Heart left ventricle (tissue), 16 donors: ENCODE data around the gene XDH. TPM values are rescaled to one million over a fixed set of nuclear protein-coding genes. Genes with fewer than 3 reads are reported as not detected.

Experiments
- ATAC-seq, 4 donors: fragments of 200-7000 bp; cut with Tn5 transposase; one replicate each; pipeline ENCODE4 v1.9.1; 2020 to 2022; ENCODE audit warnings: moderate library complexity in 4 of 4, mild to moderate bottlenecking in 3 of 4, moderate number of reproducible peaks in 1 of 4
- DNase-seq, 5 donors: peaks; one replicate each; pipeline ENCODE4 v3.0.0-alpha.2; 2020
- H3K27ac ChIP-seq, 12 donors: fragments of 200-600 bp; sonication (generic) in 4 of 12; one replicate each; pipeline versions ENCODE4 v1.5.0 to v1.8.0; 2016 to 2022; ENCODE audit warnings: mild to moderate bottlenecking in 2 of 12
- H3K27me3 ChIP-seq, 9 donors: fragments of 200-600 bp; sonication (generic) in 2 of 9; one replicate each; pipeline versions ENCODE4 v1.5.1 to v1.8.0; 2016 to 2022; ENCODE audit warnings: mild to moderate bottlenecking in 3 of 9
- H3K36me3 ChIP-seq, 9 donors: fragments of 200-600 bp; sonication (generic) in 2 of 9; one replicate each; pipeline versions ENCODE4 v1.5.0 to v1.8.0; 2018 to 2022; ENCODE audit warnings: mild to moderate bottlenecking in 2 of 9
- H3K4me1 ChIP-seq, 12 donors: fragments of 200-600 bp; sonication (generic) in 4 of 12; one replicate each; pipeline versions ENCODE4 v1.5.0 to v1.8.0; 2016 to 2022; ENCODE audit warnings: mild to moderate bottlenecking in 3 of 12
- H3K4me3 ChIP-seq, 12 donors: fragments of 200-600 bp; sonication (generic) in 4 of 12; one replicate each; pipeline versions ENCODE4 v1.5.0 to v1.8.0; 2017 to 2022; ENCODE audit warnings: mild to moderate bottlenecking in 9 of 12, moderate library complexity in 4 of 12
- H3K9me3 ChIP-seq, 12 donors: fragments of 200-600 bp; sonication (generic) in 4 of 12; one replicate each; pipeline versions ENCODE4 v1.5.0 to v1.8.0; 2016 to 2022; ENCODE audit warnings: mild to moderate bottlenecking in 1 of 12
- CTCF ChIP-seq, 12 donors: fragments of 200-600 bp; sonication (generic) in 4 of 12; IDR thresholded peaks; one replicate each; pipeline versions ENCODE4 v1.5.0 to v1.8.0; 2018 to 2022; ENCODE audit warnings: antibody characterized with exemption in 12 of 12, mild to moderate bottlenecking in 5 of 12
- POLR2A ChIP-seq, 2 donors: fragments of 450-650 bp; IDR thresholded peaks; one replicate each; pipeline ENCODE4 v1.6.1; 2017; ENCODE audit warnings: antibody characterized with exemption in 2 of 2, mild to moderate bottlenecking in 2 of 2, moderate library complexity in 2 of 2
- WGBS, 4 donors: extraction: QIAGEN DNeasy Blood & Tissue Kit in 2 of 4; methylation state at CpG; one replicate each; pipeline versions ENCODE4 v1.1.5 to v1.1.7; 2013 to 2018; 5-methylcytosine and 5-hydroxymethylcytosine counted together
- intact Hi-C, 10 donors: fragments of 100-400 bp; cut with DNase I; formaldehyde crosslinking; loops; one replicate each; pipeline versions ENCODE4 v1.11.1 to v1.14.2; 2022
- polyA plus RNA-seq, 2 donors: library from polyadenylated mRNA; stranded (reverse); fragments of 200-250 nt; gene quantifications; one replicate each; pipeline ENCODE4 v1.2.3, GENCODE V29; 2013
- total RNA-seq, 9 donors: library from RNA; depleted of rRNA in 2 of 9; stranded (reverse); fragments of >200 nt in 2 of 9; fragmentation: NEBNext Ultra II Directional in 3 of 9; extraction: Animal tissue kit (Norgen Biotek cat#: 25700) in 3 of 9; gene quantifications; one replicate each; pipeline versions ENCODE4 v1.1.0 to v1.2.4, GENCODE V29; 2016 to 2023
- donor health status: ischemic (EF 13 %, LVEDD 7.1; RV severe dilation, severe dysfunction).
- donor health status: healthy with polysubstance abuse.
- donor health status: DM: no; HTN: yes; CAD: no.
- donor health status: DM: no; HTN: no; CAD: no.
- donor health status: ischemic (EF 25% LVEDD 6.9; RV normal size, moderate dysfunction).
- donor health status: ischemic (EF 25% LVEDD 5.7; RV mildly dilated, moderate dysfunction).
- donor health status: healthy.
- donor health status: DM: yes; HTN: yes; CAD: no.
- donor health status: ischemic (EF 35%, LVEDD 5.7; RV mildly dilated, moderate dysfunction).
- donor health status: nonischemic (EF 11% LVEDD 7.7; RV severe dilation, severe dysfunction).
- donor health status: DM: yes; HTN: yes; CAD: no.
- donor health status: PGD.
- donor health status: ischemic (EF 29% LVEDD 5.4; RV normal size, mild dysfunction).
- donor health status: nonischemic (EF 23%, LVEDD 6.1; RV moderate dilation, normal function).

Gene XDH
- total and polyA plus RNA-seq, 11 donors = 0.06 to 0.08 TPM; not detected in 9

DNA sequence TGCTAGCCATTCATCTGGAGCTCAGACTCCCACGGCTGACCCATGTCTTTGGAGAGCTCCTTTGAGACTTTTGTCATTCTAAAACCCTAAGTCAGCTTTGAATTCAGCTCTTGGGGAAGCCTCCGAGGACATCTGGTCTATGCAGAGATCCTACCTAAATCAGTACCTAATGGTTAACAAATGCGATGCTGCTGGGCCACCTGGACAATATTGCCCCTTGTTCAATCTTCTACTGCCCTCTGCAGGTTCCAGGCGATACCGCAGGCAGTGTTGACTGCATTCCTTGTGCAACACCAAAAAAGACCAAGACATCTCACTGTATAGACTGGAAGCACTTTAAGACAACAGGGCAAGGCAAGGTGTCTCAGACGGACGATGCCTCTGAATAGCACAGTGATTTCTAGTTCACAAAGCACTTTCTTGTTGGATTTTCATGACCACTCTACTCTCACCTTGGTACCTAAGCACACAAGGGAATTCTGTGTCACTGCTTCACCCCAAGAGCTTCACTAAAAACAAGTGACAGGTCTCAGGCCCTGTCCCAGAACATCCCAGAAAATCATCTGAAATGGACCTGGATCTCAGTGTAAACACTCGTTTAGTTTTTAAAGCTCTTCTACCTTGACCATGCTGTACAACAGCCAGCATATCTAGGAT lies 80.9 kb downstream of the XDH start:
- Histone ChIP-seq H3K4me1 (peaks cover 0 to 7% (median 0%) of the 10 kb centered on the region in 12 donors), H3K4me3 (no peak overlapping the region), H3K27ac (no peak overlapping the region), H3K27me3 (no peaks in the 10 kb centered on the region), H3K9me3 (no peaks in the 10 kb centered on the region), H3K36me3 (no peaks in the 10 kb centered on the region)
- no peak for TF ChIP-seq POLR2A (IDR thresholded peaks at IDR 0.05)
- peak; percentile 82 to 98 (median 94) for TF ChIP-seq CTCF (IDR thresholded peaks at IDR 0.05)
- peak; percentile 67 to 83 (median 72) for DNase-seq
- peak; percentile 70 to 88 (median 80) for ATAC-seq
- intact Hi-C loops = loop anchor here (1.0 to 10.0 kb wide), 19 partner anchors 66 to 1169 kb away; partner anchors contain the start of genes EHD3 (in 3 of the 10) and GALNT14 (in 1 of the 10)
- whole genome bisulfite sequencing, 4 donors = 9 to 13% (median 13%) methylated on average over 8 of the region's 8 CpGs

GRCh38 chr2:31333046-31333445 lies 81.5 kb downstream of the XDH start:
- H3K36me3 ChIP-seq = no peaks in the 10 kb centered on the region
- no peak overlapping the region for H3K27ac ChIP-seq
- DNase-seq = no peak
- WGBS, 4 donors = 78 to 92% (median 85%) methylated on average over 5 of the region's 5 CpGs
- peak in 1 of 4 donors; percentile 11 for ATAC-seq
- intact Hi-C loops = loop anchor here (1.0 to 10.0 kb wide), 19 partner anchors 66 to 1168 kb away; partner anchors contain the start of genes EHD3 (in 3 of the 10) and GALNT14 (in 1 of the 10)
- no peak overlapping the region for H3K4me3 ChIP-seq
- no peaks in the 10 kb centered on the region for H3K9me3 ChIP-seq
- no peaks in the 10 kb centered on the region for H3K27me3 ChIP-seq
- TF ChIP-seq POLR2A (IDR thresholded peaks at IDR 0.05) (no peak), CTCF (IDR thresholded peaks at IDR 0.05) (no peak)
- H3K4me1 ChIP-seq = peaks cover 0 to 7% (median 0%) of the 10 kb centered on the region in 12 donors

DNA sequence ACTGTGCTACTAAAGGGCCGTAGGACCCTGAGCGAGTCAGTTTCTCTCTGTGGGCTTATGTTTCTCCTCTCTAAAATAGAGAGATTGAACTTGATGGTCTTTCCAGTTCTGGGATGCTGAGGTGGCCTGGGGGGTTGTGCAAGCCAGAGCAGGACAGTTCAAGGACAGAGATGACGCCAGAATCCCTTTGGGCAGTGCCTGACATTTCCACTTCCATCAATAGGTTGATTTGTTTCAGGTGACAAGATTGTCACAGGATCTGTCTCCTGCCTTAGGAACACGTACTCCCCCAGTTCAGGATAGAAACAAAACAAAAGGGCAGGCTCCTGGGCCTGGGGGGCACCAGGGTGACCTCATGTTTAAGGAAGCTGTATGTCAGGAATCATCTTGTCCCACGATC lies 82.0 kb downstream of the XDH start:
- no peak overlapping the region for H3K27ac ChIP-seq

More for the DNA sequence above, 82.0 kb downstream of the XDH start:
- DNase-seq (no peak), ATAC-seq (no peak)
- Histone ChIP-seq H3K36me3 (no peaks in the 10 kb centered on the region), H3K9me3 (no peaks in the 10 kb centered on the region), H3K27me3 (no peaks in the 10 kb centered on the region), H3K4me3 (no peak overlapping the region), H3K4me1 (peaks cover 0 to 7% (median 0%) of the 10 kb centered on the region in 12 donors)
- TF ChIP-seq POLR2A (IDR thresholded peaks at IDR 0.05) (no peak), CTCF (IDR thresholded peaks at IDR 0.05) (no peak)
- 60 to 81% (median 68%) methylated on average over 5 of the region's 5 CpGs for WGBS, 4 donors
- intact Hi-C loops = loop anchor here (2.0 to 10.0 kb wide), 17 partner anchors 65 to 1168 kb away; partner anchors contain the start of genes EHD3 (in 3 of the 10) and GALNT14 (in 1 of the 10)
